Brain microvascular endothelial cell (primary cell): ENCODE measurements around the gene POU2AF2.

Experiments used
- DNase-seq: peaks from one replicate; pipeline ENCODE4 v3.0.0-alpha.2; 2020
- H3K27ac ChIP-seq: fragments of 250-450 bp; sonication (Bioruptor Pico); 2 replicates; pipeline ENCODE4 v1.5.1; 2020; ENCODE audit warnings: mild to moderate bottlenecking, moderate library complexity
- H3K27me3 ChIP-seq: fragments of 250-450 bp; sonication (Bioruptor Pico); replicated peaks from 2 replicates; pipeline ENCODE4 v1.5.1; 2020; ENCODE audit warnings: mild to moderate bottlenecking
- H3K36me3 ChIP-seq: fragments of 250-450 bp; sonication (Bioruptor Pico); replicated peaks from 2 replicates; pipeline ENCODE4 v1.5.1; 2020; ENCODE audit warnings: mild to moderate bottlenecking
- H3K4me3 ChIP-seq: 2 replicates; pipeline ENCODE4 v1.5.1; 2011; ENCODE audit warnings: low read depth, mild to moderate bottlenecking, control low read depth, low read length, moderate library complexity
- CTCF ChIP-seq: IDR thresholded peaks from 2 replicates; pipeline ENCODE4 v1.5.1; 2011; ENCODE audit warnings: low read depth, mild to moderate bottlenecking, moderate library complexity, low read length, control low read depth, inconsistent platforms; ENCODE audit errors: missing control alignments
- in situ Hi-C: cut with HindIII; loops from 2 replicates; pipeline ENCODE4 v1.10.0; 2017; ENCODE audit warnings: low sequenced_read_pairs, low pct_ligation_motif_present

Gene POU2AF2

GRCh38 chr11:111246956-111247355 is 1.4 kb downstream of the POU2AF2 start:
- Histone ChIP-seq H3K4me3 (no peak overlapping the region), H3K36me3 (no peaks in the 10 kb centered on the region), H3K27ac (no peak overlapping the region), H3K27me3 (no peaks in the 10 kb centered on the region)
- no peak for DNase-seq
- in situ Hi-C loops, result no loop called here
- no peak for TF ChIP-seq CTCF

GRCh38 chr11:111250936-111251335 is 5.4 kb downstream of the POU2AF2 start:
- no peaks in the 10 kb centered on the region for H3K27me3 ChIP-seq
- H3K36me3 ChIP-seq, result no peaks in the 10 kb centered on the region
- in situ Hi-C loops, result no loop called here
- H3K4me3 ChIP-seq, result no peak overlapping the region
- DNase-seq, result no peak
- TF ChIP-seq CTCF, result no peak
- H3K27ac ChIP-seq, result no peak overlapping the region

- H3K27me3 ChIP-seq, result no peaks in the 10 kb centered on the region
- H3K27ac ChIP-seq, result no peak overlapping the region
- no peaks in the 10 kb centered on the region for H3K36me3 ChIP-seq
- TF ChIP-seq CTCF, result no peak
- in situ Hi-C loops, result no loop called here
- no peak overlapping the region for H3K4me3 ChIP-seq
- no peak for DNase-seq
Measured at GRCh38 chr11:111253131-111253530, 7.6 kb downstream of the POU2AF2 start.

- TF ChIP-seq CTCF, result no peak
- H3K4me3 ChIP-seq, result no peak overlapping the region
- no peak for DNase-seq
- no peaks in the 10 kb centered on the region for H3K27me3 ChIP-seq
- H3K36me3 ChIP-seq, result no peaks in the 10 kb centered on the region
- H3K27ac ChIP-seq, result no peak overlapping the region
- in situ Hi-C loops, result no loop called here
Measured at GRCh38 chr11:111253630-111254029, 8.1 kb downstream of the POU2AF2 start.

GRCh38 chr11:111258046-111258445 is 12.5 kb downstream of the POU2AF2 start:
- Histone ChIP-seq H3K36me3 (no peaks in the 10 kb centered on the region), H3K27me3 (no peaks in the 10 kb centered on the region), H3K4me3 (no peak overlapping the region), H3K27ac (no peak overlapping the region)
- no peak for TF ChIP-seq CTCF
- no peak for DNase-seq
- in situ Hi-C loops, result no loop called here

GRCh38 chr11:111259896-111260295 is 14.4 kb downstream of the POU2AF2 start:
- no peak for TF ChIP-seq CTCF
- DNase-seq, result no peak
- Histone ChIP-seq H3K36me3 (no peaks in the 10 kb centered on the region), H3K4me3 (no peak overlapping the region), H3K27me3 (no peaks in the 10 kb centered on the region), H3K27ac (no peak overlapping the region)
- in situ Hi-C loops, result no loop called here
